HG03139 (cell line): ENCODE results near the gene MRPL53.
A peak's percentile ranks its signal among the peaks of the same experiment; 100 is the strongest.
"Not testable (repeated sequence)": the region's sequence is repeated elsewhere in the genome, so short reads cannot be mapped to it uniquely, and the experiment has no call there.

Source experiments
- ATAC-seq: cut with Tn5 transposase; IDR thresholded peaks from one replicate; pipeline ENCODE4 v1.9.1; 2021; ENCODE audit not compliant: unreplicated experiment

The MRPL53 gene

GRCh38 chr2:74482801-74483674, 10.6 kb upstream of the MRPL53 start, which contains the start of the genes CCDC142 and TTC31:
Gene CCDC142 (minus strand): TSS chr2:74482998. CDS start chr2:74482837, 161 bp downstream.
Gene TTC31 (plus strand): TSS chr2:74483081. CDS start chr2:74483096, 15 bp downstream.
- peak; percentile 80 for ATAC-seq

- peak; percentile 34 for ATAC-seq
Measured at GRCh38 chr2:74481961-74482800, 9.7 kb upstream of the MRPL53 start.

- ATAC-seq, result no peak
Measured at GRCh38 chr2:74481431-74481830, 9.0 kb upstream of the MRPL53 start.

- ATAC-seq, result no peak
Measured at GRCh38 chr2:74474899-74475298, 2.4 kb upstream of the MRPL53 start.

GRCh38 chr2:74474481-74474880, 2.0 kb upstream of the MRPL53 start:
- no peak for ATAC-seq

- ATAC-seq, result no peak
Measured at GRCh38 chr2:74472945-74473258, 422 bp upstream of the MRPL53 start.

GRCh38 chr2:74471332-74472065, 981 bp downstream of the MRPL53 start:
- ATAC-seq, result no peak

- ATAC-seq, result not testable (repeated sequence)
Measured at GRCh38 chr2:74470742-74471141, 1.7 kb downstream of the MRPL53 start.

- ATAC-seq, result no peak
Measured at GRCh38 chr2:74464406-74464805, 8.1 kb downstream of the MRPL53 start.

- ATAC-seq, result no peak
Measured at GRCh38 chr2:74462786-74463105, 9.7 kb downstream of the MRPL53 start.

- ATAC-seq, result no peak
Measured at GRCh38 chr2:74462054-74462785, 10.3 kb downstream of the MRPL53 start.

GRCh38 chr2:74461187-74462053, 11.1 kb downstream of the MRPL53 start:
- ATAC-seq, result no peak

GRCh38 chr2:74460187-74460586, 12.3 kb downstream of the MRPL53 start:
- not testable (repeated sequence) for ATAC-seq

- ATAC-seq, result not testable (repeated sequence)
Measured at GRCh38 chr2:74459503-74460118, 12.9 kb downstream of the MRPL53 start.

GRCh38 chr2:74458938-74459363, 13.5 kb downstream of the MRPL53 start:
- ATAC-seq, result no peak

- peak; percentile 81 for ATAC-seq
Measured at GRCh38 chr2:74458132-74458937, 14.1 kb downstream of the MRPL53 start, which contains the start of gene WBP1. Gene WBP1 (plus strand): TSS chr2:74458438. CDS start chr2:74458603, 165 bp downstream.

GRCh38 chr2:74457549-74458131, 14.8 kb downstream of the MRPL53 start:
- ATAC-seq, result peak; percentile 25

GRCh38 chr2:74457129-74457548, 15.3 kb downstream of the MRPL53 start:
- ATAC-seq, result no peak
